K562 (cell line): ENCODE results near the gene CSF2. TPM values are rescaled to one million over a fixed set of nuclear protein-coding genes. Genes with fewer than 3 reads are reported as not detected.

Experiments
- ARID1B ChIP-seq: fragments of 450-650 bp; IDR thresholded peaks from 2 replicates; pipeline ENCODE4 v1.6.1; 2016; ENCODE audit warnings: antibody characterized with exemption, mild to moderate bottlenecking, inconsistent platforms
- BACH1 ChIP-seq: fragments of 200-800 bp; sonication (Bioruptor generic); IDR thresholded peaks from 2 replicates; pipeline ENCODE4 v1.6.1; 2016; ENCODE audit warnings: missing genetic modification characterization, missing compliant biosample characterization
- JUN ChIP-seq, 2 experiments: sonication (generic) in 1 of 2; formaldehyde crosslinking in 1 of 2; IDR thresholded peaks; 2 replicates each; pipeline versions ENCODE4 v1.6.1 to v1.8.0; 2012 to 2022; ENCODE audit warnings: borderline replicate concordance in 2 of 2, mild to moderate bottlenecking in 2 of 2, improper control_type of control experiment in 1 of 2, low read depth in 1 of 2, low read length in 1 of 2, missing genetic modification reagents in 1 of 2
- JUND ChIP-seq, 2 experiments: IDR thresholded peaks; 2 replicates in 1 of 2; 3 replicates in 1 of 2; pipeline ENCODE4 v1.6.1; 2011; ENCODE audit warnings: borderline replicate concordance in 2 of 2, low read depth in 2 of 2, low read length in 2 of 2, improper control_type of control experiment in 1 of 2, missing biosample characterization in 1 of 2, missing genetic modification characterization in 1 of 2, missing genetic modification reagents in 1 of 2
- NFIC ChIP-seq: fragments of 450-650 bp; IDR thresholded peaks from 2 replicates; pipeline ENCODE4 v1.6.1; 2017; ENCODE audit warnings: mild to moderate bottlenecking, inconsistent platforms
- PRDM10 ChIP-seq: fragments of 450-650 bp; IDR thresholded peaks from 2 replicates; pipeline ENCODE4 v1.6.1; 2018; ENCODE audit not compliant: partially characterized antibody
- PURB ChIP-seq: sonication (generic); formaldehyde crosslinking; IDR thresholded peaks from 2 replicates; pipeline ENCODE4 v1.9.0; 2021; ENCODE audit warnings: low read depth, mild to moderate bottlenecking, missing genetic modification reagents
- ZBTB9 ChIP-seq: fragments of 450-650 bp; formaldehyde crosslinking; IDR thresholded peaks from 2 replicates; pipeline ENCODE4 v1.4.0; 2020; ENCODE audit warnings: mild to moderate bottlenecking, moderate library complexity
- polyA plus RNA-seq, 8 experiments: library from polyadenylated mRNA; depleted of rRNA in 4 of 8; stranded (reverse) in 5 of 8; unstranded in 3 of 8; fragments of >200 nt; fragmentation: Nextera tagmentation in 2 of 8; fragmentation: Illumina TruSeq in 1 of 8; extraction: Ambion mirVana in 2 of 8; extraction: Trizol in 1 of 8; gene quantifications; 2 replicates each; pipeline versions ENCODE4 v1.2.1 to v1.2.3, GENCODE V29; 2011 to 2014; ENCODE audit warnings: inconsistent platforms in 1 of 8, missing spikeins in 1 of 8
- total RNA-seq, 7 experiments: library from RNA; depleted of rRNA in 6 of 7; stranded (reverse); fragments of >200 nt in 6 of 7; fragmentation: Illumina TruSeq in 2 of 7; extraction: Trizol in 2 of 7; gene quantifications; 2 replicates each; pipeline versions ENCODE4 v1.2.1 to v1.2.3, GENCODE V29; 2011 to 2021; ENCODE audit warnings: low replicate concordance in 1 of 7
- TF ChIP-seq, protein P1 (sequence below): fragments of 450-650 bp; IDR thresholded peaks from 2 replicates; pipeline ENCODE4 v1.6.1; 2016; ENCODE audit warnings: mild to moderate bottlenecking, moderate library complexity

The CSF2 gene
- total and polyA plus RNA-seq, 9 of the 15 experiments (the other 6 are each of a cell fraction or from before 2014, with no cell fraction given) = 0.25 to 0.29 TPM; not detected in 7

GRCh38 chr5:132090107-132090506 is 16.5 kb downstream of the CSF2 start (continued):
- peak; percentile 86 for TF ChIP-seq JUND (IDR thresholded peaks at IDR 0.05; ENCODE audit: borderline replicate concordance, low read depth, low read length)
- peak; percentile 68; the same call in 1 of the 3 replicates for TF ChIP-seq JUND (tag; IDR thresholded peaks at IDR 0.05; ENCODE audit: borderline replicate concordance, low read depth, low read length)
- TF ChIP-seq, protein P1, sequence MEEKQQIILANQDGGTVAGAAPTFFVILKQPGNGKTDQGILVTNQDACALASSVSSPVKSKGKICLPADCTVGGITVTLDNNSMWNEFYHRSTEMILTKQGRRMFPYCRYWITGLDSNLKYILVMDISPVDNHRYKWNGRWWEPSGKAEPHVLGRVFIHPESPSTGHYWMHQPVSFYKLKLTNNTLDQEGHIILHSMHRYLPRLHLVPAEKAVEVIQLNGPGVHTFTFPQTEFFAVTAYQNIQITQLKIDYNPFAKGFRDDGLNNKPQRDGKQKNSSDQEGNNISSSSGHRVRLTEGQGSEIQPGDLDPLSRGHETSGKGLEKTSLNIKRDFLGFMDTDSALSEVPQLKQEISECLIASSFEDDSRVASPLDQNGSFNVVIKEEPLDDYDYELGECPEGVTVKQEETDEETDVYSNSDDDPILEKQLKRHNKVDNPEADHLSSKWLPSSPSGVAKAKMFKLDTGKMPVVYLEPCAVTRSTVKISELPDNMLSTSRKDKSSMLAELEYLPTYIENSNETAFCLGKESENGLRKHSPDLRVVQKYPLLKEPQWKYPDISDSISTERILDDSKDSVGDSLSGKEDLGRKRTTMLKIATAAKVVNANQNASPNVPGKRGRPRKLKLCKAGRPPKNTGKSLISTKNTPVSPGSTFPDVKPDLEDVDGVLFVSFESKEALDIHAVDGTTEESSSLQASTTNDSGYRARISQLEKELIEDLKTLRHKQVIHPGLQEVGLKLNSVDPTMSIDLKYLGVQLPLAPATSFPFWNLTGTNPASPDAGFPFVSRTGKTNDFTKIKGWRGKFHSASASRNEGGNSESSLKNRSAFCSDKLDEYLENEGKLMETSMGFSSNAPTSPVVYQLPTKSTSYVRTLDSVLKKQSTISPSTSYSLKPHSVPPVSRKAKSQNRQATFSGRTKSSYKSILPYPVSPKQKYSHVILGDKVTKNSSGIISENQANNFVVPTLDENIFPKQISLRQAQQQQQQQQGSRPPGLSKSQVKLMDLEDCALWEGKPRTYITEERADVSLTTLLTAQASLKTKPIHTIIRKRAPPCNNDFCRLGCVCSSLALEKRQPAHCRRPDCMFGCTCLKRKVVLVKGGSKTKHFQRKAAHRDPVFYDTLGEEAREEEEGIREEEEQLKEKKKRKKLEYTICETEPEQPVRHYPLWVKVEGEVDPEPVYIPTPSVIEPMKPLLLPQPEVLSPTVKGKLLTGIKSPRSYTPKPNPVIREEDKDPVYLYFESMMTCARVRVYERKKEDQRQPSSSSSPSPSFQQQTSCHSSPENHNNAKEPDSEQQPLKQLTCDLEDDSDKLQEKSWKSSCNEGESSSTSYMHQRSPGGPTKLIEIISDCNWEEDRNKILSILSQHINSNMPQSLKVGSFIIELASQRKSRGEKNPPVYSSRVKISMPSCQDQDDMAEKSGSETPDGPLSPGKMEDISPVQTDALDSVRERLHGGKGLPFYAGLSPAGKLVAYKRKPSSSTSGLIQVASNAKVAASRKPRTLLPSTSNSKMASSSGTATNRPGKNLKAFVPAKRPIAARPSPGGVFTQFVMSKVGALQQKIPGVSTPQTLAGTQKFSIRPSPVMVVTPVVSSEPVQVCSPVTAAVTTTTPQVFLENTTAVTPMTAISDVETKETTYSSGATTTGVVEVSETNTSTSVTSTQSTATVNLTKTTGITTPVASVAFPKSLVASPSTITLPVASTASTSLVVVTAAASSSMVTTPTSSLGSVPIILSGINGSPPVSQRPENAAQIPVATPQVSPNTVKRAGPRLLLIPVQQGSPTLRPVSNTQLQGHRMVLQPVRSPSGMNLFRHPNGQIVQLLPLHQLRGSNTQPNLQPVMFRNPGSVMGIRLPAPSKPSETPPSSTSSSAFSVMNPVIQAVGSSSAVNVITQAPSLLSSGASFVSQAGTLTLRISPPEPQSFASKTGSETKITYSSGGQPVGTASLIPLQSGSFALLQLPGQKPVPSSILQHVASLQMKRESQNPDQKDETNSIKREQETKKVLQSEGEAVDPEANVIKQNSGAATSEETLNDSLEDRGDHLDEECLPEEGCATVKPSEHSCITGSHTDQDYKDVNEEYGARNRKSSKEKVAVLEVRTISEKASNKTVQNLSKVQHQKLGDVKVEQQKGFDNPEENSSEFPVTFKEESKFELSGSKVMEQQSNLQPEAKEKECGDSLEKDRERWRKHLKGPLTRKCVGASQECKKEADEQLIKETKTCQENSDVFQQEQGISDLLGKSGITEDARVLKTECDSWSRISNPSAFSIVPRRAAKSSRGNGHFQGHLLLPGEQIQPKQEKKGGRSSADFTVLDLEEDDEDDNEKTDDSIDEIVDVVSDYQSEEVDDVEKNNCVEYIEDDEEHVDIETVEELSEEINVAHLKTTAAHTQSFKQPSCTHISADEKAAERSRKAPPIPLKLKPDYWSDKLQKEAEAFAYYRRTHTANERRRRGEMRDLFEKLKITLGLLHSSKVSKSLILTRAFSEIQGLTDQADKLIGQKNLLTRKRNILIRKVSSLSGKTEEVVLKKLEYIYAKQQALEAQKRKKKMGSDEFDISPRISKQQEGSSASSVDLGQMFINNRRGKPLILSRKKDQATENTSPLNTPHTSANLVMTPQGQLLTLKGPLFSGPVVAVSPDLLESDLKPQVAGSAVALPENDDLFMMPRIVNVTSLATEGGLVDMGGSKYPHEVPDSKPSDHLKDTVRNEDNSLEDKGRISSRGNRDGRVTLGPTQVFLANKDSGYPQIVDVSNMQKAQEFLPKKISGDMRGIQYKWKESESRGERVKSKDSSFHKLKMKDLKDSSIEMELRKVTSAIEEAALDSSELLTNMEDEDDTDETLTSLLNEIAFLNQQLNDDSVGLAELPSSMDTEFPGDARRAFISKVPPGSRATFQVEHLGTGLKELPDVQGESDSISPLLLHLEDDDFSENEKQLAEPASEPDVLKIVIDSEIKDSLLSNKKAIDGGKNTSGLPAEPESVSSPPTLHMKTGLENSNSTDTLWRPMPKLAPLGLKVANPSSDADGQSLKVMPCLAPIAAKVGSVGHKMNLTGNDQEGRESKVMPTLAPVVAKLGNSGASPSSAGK = peak; percentile 29; the same call in 1 of the 2 replicates
- TF ChIP-seq ARID1B = 0 out of 2 replicates have a peak, but pooled peaks have one; percentile 6
- TF ChIP-seq PURB (CRISPR knock-in tag) = no peak
- TF ChIP-seq ZBTB9 (CRISPR knock-in tag) = 0 out of 2 replicates have a peak, but pooled peaks have one; percentile 13
- TF ChIP-seq PRDM10 = peak; percentile 54
- peak; percentile 61 for TF ChIP-seq JUN (IDR thresholded peaks at IDR 0.05; ENCODE audit: borderline replicate concordance, low read depth, low read length)
- TF ChIP-seq JUN (CRISPR knock-in tag; IDR thresholded peaks at IDR 0.05; ENCODE audit: borderline replicate concordance) = no peak
- peak; percentile 34; the same call in 1 of the 2 replicates for TF ChIP-seq NFIC
- TF ChIP-seq BACH1 (tag) = peak; percentile 36; the same call in 1 of the 2 replicates
- TF ChIP-seq, all 486 proteins: peak for 13
